ENCODE measurements around the gene GRAMD2B.
"Not testable (repeated sequence)": the region's sequence is repeated elsewhere in the genome, so short reads cannot be mapped to it uniquely, and the experiment has no call there.

GRAMD2B gene

GRCh38 chr5:126460459-126460858 is 37.2 kb downstream of the GRAMD2B start:
- Histone ChIP-seq H3K9me3 (ENCODE audit: low read length) (no peaks in the 10 kb centered on the region), H3K27me3 (ENCODE audit: insufficient read depth, low read length) (no peaks in the 10 kb centered on the region), H2AFZ (ENCODE audit: low read depth, low read length) (no peak overlapping the region), H3K36me3 (ENCODE audit: insufficient read depth, low read length) (no peaks in the 10 kb centered on the region), H3K4me3 (ENCODE audit: low read length) (no peak overlapping the region), H3K4me1 (ENCODE audit: insufficient read depth, low read length) (peaks cover 3% of the 10 kb centered on the region)

- H3K36me3 ChIP-seq (ENCODE audit: insufficient read depth, low read length) = no peaks in the 10 kb centered on the region
Measured at GRCh38 chr5:126460977-126461376, 37.8 kb downstream of the GRAMD2B start.

GRCh38 chr5:126461838-126462237 is 38.6 kb downstream of the GRAMD2B start:
- no peak overlapping the region for H3K4me3 ChIP-seq (ENCODE audit: low read length)
- H3K4me1 ChIP-seq (ENCODE audit: insufficient read depth, low read length) = peaks cover 3% of the 10 kb centered on the region
- no peaks in the 10 kb centered on the region for H3K27me3 ChIP-seq (ENCODE audit: insufficient read depth, low read length)
- no peaks in the 10 kb centered on the region for H3K9me3 ChIP-seq (ENCODE audit: low read length)
- no peak overlapping the region for H2AFZ ChIP-seq (ENCODE audit: low read depth, low read length)
- H3K36me3 ChIP-seq (ENCODE audit: insufficient read depth, low read length) = no peaks in the 10 kb centered on the region

More at GRCh38 chr5:126460977-126461376, 37.8 kb downstream of the GRAMD2B start:
- no peaks in the 10 kb centered on the region for H3K9me3 ChIP-seq (ENCODE audit: low read length)
- peaks cover 3% of the 10 kb centered on the region for H3K4me1 ChIP-seq (ENCODE audit: insufficient read depth, low read length)
- no peaks in the 10 kb centered on the region for H3K27me3 ChIP-seq (ENCODE audit: insufficient read depth, low read length)
- H3K4me3 ChIP-seq (ENCODE audit: low read length) = no peak overlapping the region
- no peak overlapping the region for H2AFZ ChIP-seq (ENCODE audit: low read depth, low read length)

- Histone ChIP-seq H3K4me3 (ENCODE audit: low read length) (no peak overlapping the region), H3K9me3 (ENCODE audit: low read length) (no peaks in the 10 kb centered on the region), H3K27me3 (ENCODE audit: insufficient read depth, low read length) (no peaks in the 10 kb centered on the region), H3K4me1 (ENCODE audit: insufficient read depth, low read length) (peaks cover 3% of the 10 kb centered on the region), H2AFZ (ENCODE audit: low read depth, low read length) (no peak overlapping the region), H3K36me3 (ENCODE audit: insufficient read depth, low read length) (no peaks in the 10 kb centered on the region)
Measured at GRCh38 chr5:126462239-126463014, 39.2 kb downstream of the GRAMD2B start.

- H3K9me3 ChIP-seq (ENCODE audit: low read length) = no peaks in the 10 kb centered on the region
- H3K36me3 ChIP-seq (ENCODE audit: insufficient read depth, low read length) = no peaks in the 10 kb centered on the region
- no peaks in the 10 kb centered on the region for H3K27me3 ChIP-seq (ENCODE audit: insufficient read depth, low read length)
- no peak overlapping the region for H2AFZ ChIP-seq (ENCODE audit: low read depth, low read length)
- H3K4me3 ChIP-seq (ENCODE audit: low read length) = no peak overlapping the region
- H3K4me1 ChIP-seq (ENCODE audit: insufficient read depth, low read length) = peaks cover 3% of the 10 kb centered on the region
Measured at GRCh38 chr5:126464016-126464415, 40.8 kb downstream of the GRAMD2B start.

GRCh38 chr5:126464959-126465358 is 41.8 kb downstream of the GRAMD2B start:
- Histone ChIP-seq H2AFZ (ENCODE audit: low read depth, low read length) (no peak overlapping the region), H3K36me3 (ENCODE audit: insufficient read depth, low read length) (no peaks in the 10 kb centered on the region), H3K4me3 (ENCODE audit: low read length) (no peak overlapping the region), H3K4me1 (ENCODE audit: insufficient read depth, low read length) (peaks cover 3% of the 10 kb centered on the region), H3K9me3 (ENCODE audit: low read length) (no peaks in the 10 kb centered on the region), H3K27me3 (ENCODE audit: insufficient read depth, low read length) (no peaks in the 10 kb centered on the region)

DNA sequence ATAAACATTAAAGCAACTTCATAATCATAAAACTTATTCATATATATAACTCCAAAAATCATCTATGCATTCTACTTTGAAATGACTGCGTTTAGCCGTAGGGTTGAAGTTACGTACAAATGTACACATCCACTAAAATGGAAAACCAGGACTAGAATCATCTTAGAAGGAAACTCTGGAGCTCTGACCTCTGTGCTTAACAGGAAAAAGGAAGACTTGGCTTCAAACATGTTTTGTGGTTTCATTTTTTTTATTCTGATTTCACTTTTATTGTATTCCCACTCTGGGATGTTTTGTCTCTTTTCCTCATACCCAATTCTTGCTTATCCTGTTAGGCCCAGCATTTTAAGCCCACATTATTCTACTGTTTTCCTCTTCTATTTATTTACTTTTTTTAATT is 44.9 kb downstream of the GRAMD2B start:
- Histone ChIP-seq H3K4me3 (ENCODE audit: low read length) (no peak overlapping the region), H3K27me3 (ENCODE audit: insufficient read depth, low read length) (no peaks in the 10 kb centered on the region), H3K36me3 (ENCODE audit: insufficient read depth, low read length) (no peaks in the 10 kb centered on the region), H3K4me1 (ENCODE audit: insufficient read depth, low read length) (no peaks in the 10 kb centered on the region), H2AFZ (ENCODE audit: low read depth, low read length) (no peak overlapping the region), H3K9me3 (ENCODE audit: low read length) (no peaks in the 10 kb centered on the region)

GRCh38 chr5:126469536-126470316 is 46.5 kb downstream of the GRAMD2B start:
- no peaks in the 10 kb centered on the region for H3K36me3 ChIP-seq (ENCODE audit: insufficient read depth, low read length)
- no peaks in the 10 kb centered on the region for H3K27me3 ChIP-seq (ENCODE audit: insufficient read depth, low read length)
- H3K4me3 ChIP-seq (ENCODE audit: low read length) = no peak overlapping the region
- H2AFZ ChIP-seq (ENCODE audit: low read depth, low read length) = no peak overlapping the region
- H3K4me1 ChIP-seq (ENCODE audit: insufficient read depth, low read length) = no peaks in the 10 kb centered on the region
- H3K9me3 ChIP-seq (ENCODE audit: low read length) = no peaks in the 10 kb centered on the region

GRCh38 chr5:126470529-126470928 is 47.3 kb downstream of the GRAMD2B start:
- not testable (repeated sequence) for H3K36me3 ChIP-seq (ENCODE audit: insufficient read depth, low read length); H3K9me3 ChIP-seq (ENCODE audit: low read length); H3K4me1 ChIP-seq (ENCODE audit: insufficient read depth, low read length); H3K27me3 ChIP-seq (ENCODE audit: insufficient read depth, low read length); H2AFZ ChIP-seq (ENCODE audit: low read depth, low read length); H3K4me3 ChIP-seq (ENCODE audit: low read length)

GRCh38 chr5:126471247-126471646 is 48.0 kb downstream of the GRAMD2B start:
- no peak overlapping the region for H3K4me3 ChIP-seq (ENCODE audit: low read length)
- H3K4me1 ChIP-seq (ENCODE audit: insufficient read depth, low read length) = no peaks in the 10 kb centered on the region

DNA sequence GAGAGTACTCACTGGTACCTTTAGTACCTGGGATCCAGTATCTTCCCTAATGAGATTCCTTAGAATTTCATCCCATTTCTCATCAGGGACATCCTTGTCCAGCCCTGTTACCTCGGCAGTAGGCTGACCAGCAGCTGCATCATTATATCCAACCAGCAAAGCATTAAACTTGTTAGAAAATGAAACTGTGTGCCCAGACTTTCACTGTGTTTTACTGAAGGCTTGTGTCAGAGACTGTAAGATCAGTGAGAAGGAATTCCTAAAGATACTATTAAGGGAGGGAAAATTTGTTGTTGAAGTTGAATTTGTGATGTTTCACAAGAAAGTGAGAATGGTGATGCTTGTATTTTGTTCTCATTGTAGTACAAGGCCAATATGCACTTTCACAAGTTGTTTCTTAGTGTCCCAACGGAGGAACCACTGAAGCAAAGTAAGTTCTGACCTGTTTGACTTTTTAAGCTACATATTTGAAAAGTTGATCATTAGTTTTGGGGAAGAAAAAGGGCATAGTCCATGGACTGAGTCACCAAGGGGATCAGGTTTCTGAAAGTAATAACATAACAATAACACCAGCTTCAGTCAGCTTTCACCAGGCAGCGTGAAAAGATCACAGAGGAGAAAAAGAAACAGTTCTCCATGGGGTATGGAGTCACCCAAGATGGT is 48.8 kb downstream of the GRAMD2B start:
- Histone ChIP-seq H3K4me1 (ENCODE audit: insufficient read depth, low read length) (no peaks in the 10 kb centered on the region), H3K36me3 (ENCODE audit: insufficient read depth, low read length) (no peaks in the 10 kb centered on the region), H3K4me3 (ENCODE audit: low read length) (no peak overlapping the region), H3K27me3 (ENCODE audit: insufficient read depth, low read length) (no peaks in the 10 kb centered on the region), H3K9me3 (ENCODE audit: low read length) (no peaks in the 10 kb centered on the region), H2AFZ (ENCODE audit: low read depth, low read length) (no peak overlapping the region)

More at GRCh38 chr5:126471247-126471646, 48.0 kb downstream of the GRAMD2B start:
- Histone ChIP-seq H3K9me3 (ENCODE audit: low read length) (no peaks in the 10 kb centered on the region), H3K27me3 (ENCODE audit: insufficient read depth, low read length) (no peaks in the 10 kb centered on the region), H3K36me3 (ENCODE audit: insufficient read depth, low read length) (no peaks in the 10 kb centered on the region), H2AFZ (ENCODE audit: low read depth, low read length) (no peak overlapping the region)

GRCh38 chr5:126472538-126472889 is 49.3 kb downstream of the GRAMD2B start:
- H3K9me3 ChIP-seq (ENCODE audit: low read length) = no peaks in the 10 kb centered on the region
- H3K4me3 ChIP-seq (ENCODE audit: low read length) = no peak overlapping the region
- no peaks in the 10 kb centered on the region for H3K36me3 ChIP-seq (ENCODE audit: insufficient read depth, low read length)
- H3K27me3 ChIP-seq (ENCODE audit: insufficient read depth, low read length) = no peaks in the 10 kb centered on the region
- H2AFZ ChIP-seq (ENCODE audit: low read depth, low read length) = no peak overlapping the region
- H3K4me1 ChIP-seq (ENCODE audit: insufficient read depth, low read length) = no peaks in the 10 kb centered on the region
